ENCODE results near the gene TBC1D13.

TBC1D13 gene

GRCh38 chr9:128798896-128799295 is 11.8 kb downstream of the TBC1D13 start:
- Histone ChIP-seq H3K4me3 (ENCODE audit: insufficient read length, low read depth) (no peak overlapping the region), H3K27me3 (ENCODE audit: insufficient read depth, insufficient read length) (no peaks in the 10 kb centered on the region), H3K9ac (ENCODE audit: insufficient read length, low read depth) (no peak overlapping the region), H3K4me1 (ENCODE audit: insufficient read depth, insufficient read length) (no peaks in the 10 kb centered on the region), H3K9me3 (ENCODE audit: insufficient read depth, low read length) (no peaks in the 10 kb centered on the region), H3K36me3 (ENCODE audit: insufficient read depth, insufficient read length, low read length) (peaks cover 73% of the 10 kb centered on the region)
- no peak for DNase-seq (ENCODE audit: low read depth, low spot score)
- TF ChIP-seq ZNF274 (IDR thresholded peaks at IDR 0.05; ENCODE audit: low read depth, low read length) (no peak), SUZ12 (IDR thresholded peaks at IDR 0.05; ENCODE audit: extremely low read depth, insufficient read depth, insufficient read length) (no peak), YY1 (IDR thresholded peaks at IDR 0.05; ENCODE audit: insufficient read depth, insufficient read length) (no peak)

- no peaks in the 10 kb centered on the region for H3K27me3 ChIP-seq (ENCODE audit: insufficient read depth, insufficient read length)
- no peak overlapping the region for H3K4me3 ChIP-seq (ENCODE audit: insufficient read length, low read depth)
- H3K9ac ChIP-seq (ENCODE audit: insufficient read length, low read depth): no peak overlapping the region
- TF ChIP-seq ZNF274 (IDR thresholded peaks at IDR 0.05; ENCODE audit: low read depth, low read length): no peak
- TF ChIP-seq YY1 (IDR thresholded peaks at IDR 0.05; ENCODE audit: insufficient read depth, insufficient read length): no peak
- no peak for TF ChIP-seq SUZ12 (IDR thresholded peaks at IDR 0.05; ENCODE audit: extremely low read depth, insufficient read depth, insufficient read length)
- H3K36me3 ChIP-seq (ENCODE audit: insufficient read depth, insufficient read length, low read length): peaks cover 67% of the 10 kb centered on the region
- DNase-seq (ENCODE audit: low read depth, low spot score): no peak
- H3K9me3 ChIP-seq (ENCODE audit: insufficient read depth, low read length): no peaks in the 10 kb centered on the region
- H3K4me1 ChIP-seq (ENCODE audit: insufficient read depth, insufficient read length): no peaks in the 10 kb centered on the region
Measured at GRCh38 chr9:128800061-128800460, 13.0 kb downstream of the TBC1D13 start.

- Histone ChIP-seq H3K4me3 (ENCODE audit: insufficient read length, low read depth) (no peak overlapping the region), H3K9ac (ENCODE audit: insufficient read length, low read depth) (no peak overlapping the region), H3K36me3 (ENCODE audit: insufficient read depth, insufficient read length, low read length) (peaks cover 79% of the 10 kb centered on the region), H3K27me3 (ENCODE audit: insufficient read depth, insufficient read length) (no peaks in the 10 kb centered on the region), H3K9me3 (ENCODE audit: insufficient read depth, low read length) (no peaks in the 10 kb centered on the region), H3K4me1 (ENCODE audit: insufficient read depth, insufficient read length) (no peaks in the 10 kb centered on the region)
- DNase-seq (ENCODE audit: low read depth, low spot score): no peak
- TF ChIP-seq ZNF274 (IDR thresholded peaks at IDR 0.05; ENCODE audit: low read depth, low read length): no peak
- TF ChIP-seq SUZ12 (IDR thresholded peaks at IDR 0.05; ENCODE audit: extremely low read depth, insufficient read depth, insufficient read length): no peak
- no peak for TF ChIP-seq YY1 (IDR thresholded peaks at IDR 0.05; ENCODE audit: insufficient read depth, insufficient read length)
Measured at GRCh38 chr9:128802482-128802881, 15.4 kb downstream of the TBC1D13 start.

- TF ChIP-seq ZNF274 (IDR thresholded peaks at IDR 0.05; ENCODE audit: low read depth, low read length) (no peak), YY1 (IDR thresholded peaks at IDR 0.05; ENCODE audit: insufficient read depth, insufficient read length) (no peak), SUZ12 (IDR thresholded peaks at IDR 0.05; ENCODE audit: extremely low read depth, insufficient read depth, insufficient read length) (no peak)
- Histone ChIP-seq H3K4me3 (ENCODE audit: insufficient read length, low read depth) (no peak overlapping the region), H3K9ac (ENCODE audit: insufficient read length, low read depth) (no peak overlapping the region), H3K4me1 (ENCODE audit: insufficient read depth, insufficient read length) (no peaks in the 10 kb centered on the region), H3K36me3 (ENCODE audit: insufficient read depth, insufficient read length, low read length) (peaks cover 71% of the 10 kb centered on the region), H3K9me3 (ENCODE audit: insufficient read depth, low read length) (no peaks in the 10 kb centered on the region), H3K27me3 (ENCODE audit: insufficient read depth, insufficient read length) (no peaks in the 10 kb centered on the region)
- no peak for DNase-seq (ENCODE audit: low read depth, low spot score)
Measured at GRCh38 chr9:128805661-128806060, 18.6 kb downstream of the TBC1D13 start.

- DNase-seq (ENCODE audit: low read depth, low spot score): no peak
- Histone ChIP-seq H3K9ac (ENCODE audit: insufficient read length, low read depth) (no peak overlapping the region), H3K4me3 (ENCODE audit: insufficient read length, low read depth) (no peak overlapping the region), H3K4me1 (ENCODE audit: insufficient read depth, insufficient read length) (no peaks in the 10 kb centered on the region), H3K27me3 (ENCODE audit: insufficient read depth, insufficient read length) (no peaks in the 10 kb centered on the region), H3K36me3 (ENCODE audit: insufficient read depth, insufficient read length, low read length) (peaks cover 56% of the 10 kb centered on the region), H3K9me3 (ENCODE audit: insufficient read depth, low read length) (no peaks in the 10 kb centered on the region)
- TF ChIP-seq YY1 (IDR thresholded peaks at IDR 0.05; ENCODE audit: insufficient read depth, insufficient read length): no peak
- no peak for TF ChIP-seq SUZ12 (IDR thresholded peaks at IDR 0.05; ENCODE audit: extremely low read depth, insufficient read depth, insufficient read length)
- no peak for TF ChIP-seq ZNF274 (IDR thresholded peaks at IDR 0.05; ENCODE audit: low read depth, low read length)
Measured at GRCh38 chr9:128807827-128808226, 20.8 kb downstream of the TBC1D13 start.

- Histone ChIP-seq H3K9me3 (ENCODE audit: insufficient read depth, low read length) (no peaks in the 10 kb centered on the region), H3K4me1 (ENCODE audit: insufficient read depth, insufficient read length) (no peaks in the 10 kb centered on the region), H3K9ac (ENCODE audit: insufficient read length, low read depth) (no peak overlapping the region), H3K4me3 (ENCODE audit: insufficient read length, low read depth) (no peak overlapping the region), H3K27me3 (ENCODE audit: insufficient read depth, insufficient read length) (no peaks in the 10 kb centered on the region), H3K36me3 (ENCODE audit: insufficient read depth, insufficient read length, low read length) (peaks cover 49% of the 10 kb centered on the region)
- TF ChIP-seq SUZ12 (IDR thresholded peaks at IDR 0.05; ENCODE audit: extremely low read depth, insufficient read depth, insufficient read length) (no peak), ZNF274 (IDR thresholded peaks at IDR 0.05; ENCODE audit: low read depth, low read length) (no peak), YY1 (IDR thresholded peaks at IDR 0.05; ENCODE audit: insufficient read depth, insufficient read length) (no peak)
- no peak for DNase-seq (ENCODE audit: low read depth, low spot score)
Measured at GRCh38 chr9:128808543-128808942, 21.5 kb downstream of the TBC1D13 start.

GRCh38 chr9:128809036-128809599 is 22.1 kb downstream of the TBC1D13 start:
- Histone ChIP-seq H3K36me3 (ENCODE audit: insufficient read depth, insufficient read length, low read length) (peaks cover 43% of the 10 kb centered on the region), H3K9ac (ENCODE audit: insufficient read length, low read depth) (no peak overlapping the region), H3K27me3 (ENCODE audit: insufficient read depth, insufficient read length) (no peaks in the 10 kb centered on the region), H3K9me3 (ENCODE audit: insufficient read depth, low read length) (no peaks in the 10 kb centered on the region), H3K4me1 (ENCODE audit: insufficient read depth, insufficient read length) (no peaks in the 10 kb centered on the region), H3K4me3 (ENCODE audit: insufficient read length, low read depth) (no peak overlapping the region)
- TF ChIP-seq YY1 (IDR thresholded peaks at IDR 0.05; ENCODE audit: insufficient read depth, insufficient read length): no peak
- DNase-seq (ENCODE audit: low read depth, low spot score): no peak
